ENCODE data around the gene LRRC25. TPM values are rescaled to one million over a fixed set of nuclear protein-coding genes. Genes with fewer than 3 reads are reported as not detected.
"Not testable (repeated sequence)": the region's sequence is repeated elsewhere in the genome, so short reads cannot be mapped to it uniquely, and the experiment has no call there.

Gene LRRC25
- total and polyA plus RNA-seq, 8 donors = 0.98 to 11.2 (median 2.7) TPM; not detected in 2

GRCh38 chr19:18361646-18362045 lies 35.8 kb downstream of the LRRC25 start:
- DNase-seq = no peak
- intact Hi-C loops (cut with DNase I; ENCODE audit: low total_unique reads) = no loop called here
- Histone ChIP-seq H3K27me3 (no peaks in the 10 kb centered on the region), H3K4me1 (peaks cover 18 to 33% (median 27%) of the 10 kb centered on the region in 4 donors), H3K9me3 (no peaks in the 10 kb centered on the region), H3K36me3 (peaks cover 29 to 81% (median 77%) of the 10 kb centered on the region in 4 donors), H3K27ac (no peak overlapping the region), H3K4me3 (no peak overlapping the region)
- WGBS, 5 donors = 94 to 96% (median 94%) methylated on average over 8 of the region's 8 CpGs
- TF ChIP-seq POLR2AphosphoS5 (IDR thresholded peaks at IDR 0.05) (no peak), CTCF (IDR thresholded peaks at IDR 0.05) (no peak), POLR2A (IDR thresholded peaks at IDR 0.05) (no peak), EP300 (IDR thresholded peaks at IDR 0.05) (no peak)

- Histone ChIP-seq H3K9me3 (no peaks in the 10 kb centered on the region), H3K36me3 (peaks cover 39 to 81% (median 77%) of the 10 kb centered on the region in 4 donors), H3K27me3 (no peaks in the 10 kb centered on the region), H3K27ac (peak overlapping the region in 2 of 5 donors; percentile 6 to 50), H3K4me3 (no peak overlapping the region), H3K4me1 (peaks cover 0 to 7% (median 3%) of the 10 kb centered on the region in 4 donors)
- DNase-seq = no peak
- intact Hi-C loops (cut with DNase I; ENCODE audit: low total_unique reads) = no loop called here
- WGBS, 5 donors = 74 to 88% (median 82%) methylated on average over 3 of the region's 3 CpGs
- TF ChIP-seq CTCF (IDR thresholded peaks at IDR 0.05) (no peak), POLR2A (IDR thresholded peaks at IDR 0.05) (no peak), EP300 (IDR thresholded peaks at IDR 0.05) (no peak), POLR2AphosphoS5 (IDR thresholded peaks at IDR 0.05) (no peak)
Observed at GRCh38 chr19:18357041-18357440, 40.4 kb downstream of the LRRC25 start.

- not testable (repeated sequence) for H3K4me3 ChIP-seq, H3K27me3 ChIP-seq, DNase-seq, H3K9me3 ChIP-seq, H3K27ac ChIP-seq, H3K4me1 ChIP-seq
- intact Hi-C loops (cut with DNase I; ENCODE audit: low total_unique reads) = loop anchor here (5.0 kb wide), 1 partner anchor 58 kb away; no protein-coding TSS in a partner anchor
- H3K36me3 ChIP-seq = peaks cover 34 to 75% (median 66%) of the 10 kb centered on the region in 4 donors
- 92 to 98% (median 94%) methylated on average over 7 of the region's 7 CpGs for WGBS, 5 donors
Observed at GRCh38 chr19:18354743-18355142, 42.7 kb downstream of the LRRC25 start.

- 92 to 96% (median 95%) methylated on average over 8 of the region's 8 CpGs for WGBS, 5 donors
- Histone ChIP-seq H3K9me3 (no peaks in the 10 kb centered on the region), H3K4me3 (no peak overlapping the region), H3K27me3 (no peaks in the 10 kb centered on the region), H3K4me1 (peaks cover 0 to 12% (median 8%) of the 10 kb centered on the region in 4 donors), H3K27ac (no peak overlapping the region), H3K36me3 (peaks cover 24 to 65% (median 61%) of the 10 kb centered on the region in 4 donors)
- intact Hi-C loops (cut with DNase I; ENCODE audit: low total_unique reads) = loop anchor here (5.0 kb wide), 1 partner anchor 59 kb away; no protein-coding TSS in a partner anchor
- TF ChIP-seq POLR2AphosphoS5 (IDR thresholded peaks at IDR 0.05) (no peak), POLR2A (IDR thresholded peaks at IDR 0.05) (no peak), EP300 (IDR thresholded peaks at IDR 0.05) (no peak), CTCF (IDR thresholded peaks at IDR 0.05) (no peak)
- DNase-seq = no peak
Observed at GRCh38 chr19:18353378-18354005, 43.9 kb downstream of the LRRC25 start.

GRCh38 chr19:18351544-18351943 lies 45.9 kb downstream of the LRRC25 start:
- WGBS, 5 donors = 90 to 96% (median 94%) methylated on average over 7 of the region's 7 CpGs
- Histone ChIP-seq H3K4me1 (peaks cover 0 to 10% (median 5%) of the 10 kb centered on the region in 4 donors), H3K27me3 (no peaks in the 10 kb centered on the region), H3K27ac (no peak overlapping the region), H3K36me3 (peaks cover 9 to 60% (median 53%) of the 10 kb centered on the region in 4 donors), H3K4me3 (no peak overlapping the region), H3K9me3 (no peaks in the 10 kb centered on the region)
- DNase-seq = no peak
- TF ChIP-seq POLR2AphosphoS5 (IDR thresholded peaks at IDR 0.05) (no peak), POLR2A (IDR thresholded peaks at IDR 0.05) (no peak), CTCF (IDR thresholded peaks at IDR 0.05) (no peak), EP300 (IDR thresholded peaks at IDR 0.05) (no peak)
- intact Hi-C loops (cut with DNase I; ENCODE audit: low total_unique reads) = loop anchor here (5.0 kb wide), 1 partner anchor 61 kb away; no protein-coding TSS in a partner anchor
